ENCODE measurements around the gene MRE11.

DNA sequence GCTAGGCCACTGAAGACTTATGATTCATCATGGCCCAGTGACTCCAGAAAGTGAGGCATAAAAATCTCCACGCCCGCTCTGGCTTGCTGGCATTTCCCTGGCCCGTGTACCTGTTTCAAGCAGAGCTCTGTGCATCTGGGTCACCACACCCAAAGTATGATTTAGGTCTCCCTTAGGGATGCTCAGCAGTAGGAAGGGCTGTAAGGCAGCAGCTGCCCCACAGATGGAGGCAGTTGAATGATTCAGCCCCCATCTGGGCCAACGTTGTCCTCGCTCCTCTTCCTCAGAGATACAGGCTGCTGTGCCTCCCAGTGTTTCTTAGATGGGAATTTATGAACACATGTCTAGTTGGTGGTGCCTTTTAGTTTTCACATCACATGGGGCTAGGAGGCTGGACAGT, 114.0 kb downstream of the MRE11 start:
- TF ChIP-seq, protein P1, sequence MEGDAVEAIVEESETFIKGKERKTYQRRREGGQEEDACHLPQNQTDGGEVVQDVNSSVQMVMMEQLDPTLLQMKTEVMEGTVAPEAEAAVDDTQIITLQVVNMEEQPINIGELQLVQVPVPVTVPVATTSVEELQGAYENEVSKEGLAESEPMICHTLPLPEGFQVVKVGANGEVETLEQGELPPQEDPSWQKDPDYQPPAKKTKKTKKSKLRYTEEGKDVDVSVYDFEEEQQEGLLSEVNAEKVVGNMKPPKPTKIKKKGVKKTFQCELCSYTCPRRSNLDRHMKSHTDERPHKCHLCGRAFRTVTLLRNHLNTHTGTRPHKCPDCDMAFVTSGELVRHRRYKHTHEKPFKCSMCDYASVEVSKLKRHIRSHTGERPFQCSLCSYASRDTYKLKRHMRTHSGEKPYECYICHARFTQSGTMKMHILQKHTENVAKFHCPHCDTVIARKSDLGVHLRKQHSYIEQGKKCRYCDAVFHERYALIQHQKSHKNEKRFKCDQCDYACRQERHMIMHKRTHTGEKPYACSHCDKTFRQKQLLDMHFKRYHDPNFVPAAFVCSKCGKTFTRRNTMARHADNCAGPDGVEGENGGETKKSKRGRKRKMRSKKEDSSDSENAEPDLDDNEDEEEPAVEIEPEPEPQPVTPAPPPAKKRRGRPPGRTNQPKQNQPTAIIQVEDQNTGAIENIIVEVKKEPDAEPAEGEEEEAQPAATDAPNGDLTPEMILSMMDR (IDR thresholded peaks at IDR 0.05): no peak
- TF ChIP-seq POLR2A (IDR thresholded peaks at IDR 0.05) (no peak), POLR2AphosphoS5 (IDR thresholded peaks at IDR 0.05) (no peak)
